ENCODE data around the gene CEP128.
A peak's percentile ranks its signal among the peaks of the same experiment; 100 is the strongest.

The CEP128 gene

DNA sequence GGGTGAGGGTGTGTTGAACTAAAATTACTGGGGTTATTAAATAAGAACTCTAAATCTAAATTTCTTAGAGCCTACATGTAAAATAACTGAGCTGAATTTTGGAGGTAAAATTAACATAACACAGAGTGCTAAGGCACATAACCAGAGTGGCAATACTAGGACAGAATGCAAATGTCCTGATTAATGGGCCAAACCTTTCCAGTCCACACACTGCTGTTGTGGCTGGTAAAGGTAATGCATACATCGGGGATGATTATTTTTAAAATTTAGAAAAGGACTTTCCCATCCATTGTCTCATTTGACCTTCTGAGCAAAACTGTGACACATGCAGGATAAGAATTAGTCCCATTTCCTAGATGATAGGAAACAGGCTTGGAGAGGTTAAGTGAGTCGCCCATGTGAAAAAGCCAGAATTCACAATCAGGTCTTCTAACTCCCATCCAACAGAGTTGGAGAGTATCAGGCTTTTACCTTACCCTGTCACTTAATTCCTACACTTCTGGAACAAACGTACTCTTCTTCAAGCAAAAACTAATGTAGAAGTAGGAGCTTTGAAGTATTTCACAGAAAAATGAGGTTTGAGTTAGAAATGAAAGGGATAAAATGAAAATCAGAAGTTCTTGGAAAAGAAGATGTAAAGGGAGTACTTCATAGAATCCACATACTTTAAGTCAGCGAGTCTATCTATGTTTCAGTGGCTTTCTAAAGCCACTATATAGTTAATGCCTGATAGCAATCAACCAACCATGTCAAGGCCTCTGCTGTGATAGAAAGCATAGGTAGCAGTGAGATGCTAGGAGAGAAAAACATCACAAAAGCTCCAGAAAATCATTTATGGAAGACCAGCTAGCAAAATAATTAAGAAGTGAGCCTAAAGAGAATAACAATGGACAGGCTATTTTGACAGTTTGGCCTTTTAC is 395.3 kb downstream of the CEP128 start:
- no peak for DNase-seq (ENCODE audit: low read depth)

DNA sequence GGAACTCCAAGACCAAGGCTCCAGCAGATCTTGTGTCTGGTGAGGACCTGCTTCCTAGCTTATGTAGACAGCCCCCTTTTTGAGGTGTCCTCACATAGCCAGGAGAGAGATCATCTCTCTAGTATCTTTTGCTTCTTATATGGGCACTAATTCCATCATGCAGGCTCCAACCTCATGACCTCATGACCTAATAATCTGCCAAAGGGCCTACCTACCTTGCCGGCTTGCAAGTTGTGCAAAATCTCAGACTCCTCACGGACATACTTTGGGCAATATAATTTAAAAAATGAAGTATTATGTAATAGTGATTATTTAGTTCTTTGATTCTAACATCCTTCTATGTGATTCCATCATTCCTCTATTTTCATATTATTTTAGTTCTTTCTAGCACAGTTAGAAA is 397.2 kb downstream of the CEP128 start:
- no peak for DNase-seq (ENCODE audit: low read depth)

DNA sequence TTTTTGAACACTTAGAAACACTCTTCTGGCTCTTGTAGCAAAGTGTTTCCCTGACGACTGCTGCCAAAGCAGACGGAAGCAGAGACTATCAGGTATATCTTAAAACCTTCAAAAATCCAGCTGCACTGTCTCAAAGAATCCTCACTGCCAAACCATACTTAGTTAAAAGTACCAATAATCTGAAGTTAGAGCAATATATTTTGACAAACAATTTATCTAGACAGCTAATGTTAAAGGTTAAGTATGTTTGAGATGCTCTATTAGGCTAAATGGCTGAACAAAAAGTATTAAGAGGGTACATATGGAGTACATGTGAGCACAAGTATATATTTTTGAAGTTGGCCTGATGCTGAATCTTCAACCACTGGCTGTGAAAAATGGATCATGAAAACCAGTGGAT is 398.3 kb downstream of the CEP128 start:
- DNase-seq (ENCODE audit: low read depth) = no peak

DNA sequence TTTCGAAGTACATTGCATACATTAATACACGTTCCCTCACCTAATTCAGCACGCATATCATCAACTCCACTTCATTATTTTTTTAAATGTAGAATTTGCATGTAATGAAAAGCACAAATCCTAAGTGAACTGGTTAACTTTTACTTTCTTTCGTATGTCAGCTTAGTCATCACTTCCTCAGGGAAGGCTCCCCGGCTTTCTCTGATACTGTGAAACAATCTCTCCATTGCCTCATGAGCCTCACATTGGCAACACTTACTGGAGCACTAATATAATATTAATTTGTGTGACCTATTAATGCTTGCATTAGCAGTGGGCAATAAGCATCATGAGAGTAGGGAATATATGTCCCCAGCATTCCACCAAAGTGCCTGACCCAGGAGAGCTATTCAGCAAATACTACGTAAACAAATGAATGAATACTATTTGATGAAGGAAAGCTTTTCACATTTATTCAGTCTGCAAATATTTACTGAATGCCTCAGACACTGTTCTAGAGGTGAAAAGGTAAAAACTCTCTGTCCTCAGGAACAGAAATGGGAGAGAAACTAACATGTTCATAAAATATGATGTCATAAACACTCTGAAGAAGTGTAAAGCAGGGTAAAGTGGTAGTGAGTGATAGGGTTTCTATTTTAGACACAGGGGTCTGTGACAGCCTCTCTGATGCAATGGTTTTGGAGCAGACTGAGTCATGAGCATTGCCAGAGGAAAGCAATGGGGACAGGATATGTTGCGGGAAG is 402.7 kb downstream of the CEP128 start:
- DNase-seq (ENCODE audit: low read depth) = no peak

DNA sequence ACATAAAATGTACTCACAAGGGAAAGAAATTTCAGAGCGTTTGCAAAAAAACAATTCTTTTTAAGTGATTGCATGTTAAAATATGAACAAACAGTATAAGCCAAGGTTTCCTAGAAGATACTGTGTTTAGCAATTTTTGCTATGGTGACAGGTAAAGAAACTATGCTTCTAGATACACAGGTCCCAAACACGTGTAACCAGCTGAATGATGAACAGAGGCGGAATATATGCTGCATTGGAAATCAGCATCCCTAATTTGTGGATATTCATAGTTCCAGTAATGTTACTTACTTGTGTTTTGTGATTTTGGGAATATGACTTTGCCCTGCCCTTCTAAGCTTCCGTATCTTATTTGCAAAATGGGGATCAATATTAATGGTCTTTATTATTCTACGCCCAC is 403.9 kb downstream of the CEP128 start:
- no peak for DNase-seq (ENCODE audit: low read depth)

DNA sequence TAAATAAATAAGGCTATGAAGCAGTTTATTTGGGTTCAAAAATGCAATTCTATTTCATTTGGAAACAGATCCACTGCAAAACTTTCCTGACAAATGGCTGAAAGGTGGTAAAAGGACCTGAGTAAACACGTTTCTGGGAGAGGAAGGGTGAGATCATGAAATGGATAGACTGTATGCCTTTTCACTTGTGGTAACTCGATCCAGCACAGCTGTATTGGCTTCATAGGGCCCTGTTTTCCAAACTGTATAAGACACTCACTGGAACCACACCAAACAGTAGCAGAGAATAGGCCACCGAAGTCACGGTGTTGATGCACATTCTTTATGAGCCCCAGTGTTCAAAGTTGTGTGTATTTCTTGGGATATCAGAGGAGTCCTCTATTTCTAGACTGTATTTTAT is 405.1 kb downstream of the CEP128 start:
- DNase-seq (ENCODE audit: low read depth) = no peak

DNA sequence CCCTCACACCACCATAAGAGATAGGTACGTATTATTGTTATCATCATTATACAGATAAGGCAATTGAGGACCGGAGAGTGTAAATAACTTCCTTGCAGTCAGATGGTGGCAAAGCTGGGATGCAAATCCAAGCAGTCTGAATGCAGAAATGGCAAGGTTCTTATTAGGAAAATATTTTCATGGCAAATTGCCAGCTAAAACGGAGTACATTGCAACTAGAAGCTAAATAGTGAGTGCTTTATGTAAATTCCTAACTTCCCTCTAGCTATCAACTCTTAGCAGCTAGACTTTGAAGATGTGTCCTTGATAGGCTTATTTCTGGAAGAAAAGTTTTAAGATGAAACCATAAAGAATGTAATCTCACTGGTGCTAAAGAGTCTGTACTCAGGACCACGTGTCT is 406.4 kb downstream of the CEP128 start:
- DNase-seq (ENCODE audit: low read depth) = no peak

DNA sequence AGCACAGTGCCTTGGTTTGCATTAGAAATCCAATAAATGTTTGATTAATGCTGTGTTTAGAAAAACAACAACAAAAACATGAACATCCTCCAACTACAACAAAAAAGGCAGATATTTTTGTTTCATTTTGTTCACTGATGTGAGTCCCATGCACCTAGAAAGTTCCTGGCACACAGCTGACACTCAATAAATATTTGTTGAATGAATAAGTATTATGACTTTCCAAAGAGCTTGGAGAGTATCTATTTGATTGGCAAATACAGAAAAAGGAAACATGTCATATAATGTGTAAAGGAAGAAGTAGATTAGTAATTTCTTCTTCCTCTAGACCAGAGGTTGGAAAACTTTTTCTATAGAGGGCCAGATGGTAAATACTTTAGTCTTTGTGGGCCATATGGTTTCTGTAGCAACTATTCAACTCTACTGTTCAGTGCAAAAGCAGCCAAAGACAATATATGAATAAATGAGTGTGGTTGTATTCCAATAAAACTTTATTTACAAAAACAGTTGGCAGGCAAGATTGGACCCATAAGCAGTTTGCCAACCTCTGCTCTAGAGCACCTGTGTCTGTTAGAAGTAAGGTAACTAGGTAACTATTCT is 417.9 kb downstream of the CEP128 start:
- peak; percentile 10 for DNase-seq (ENCODE audit: low read depth)

DNA sequence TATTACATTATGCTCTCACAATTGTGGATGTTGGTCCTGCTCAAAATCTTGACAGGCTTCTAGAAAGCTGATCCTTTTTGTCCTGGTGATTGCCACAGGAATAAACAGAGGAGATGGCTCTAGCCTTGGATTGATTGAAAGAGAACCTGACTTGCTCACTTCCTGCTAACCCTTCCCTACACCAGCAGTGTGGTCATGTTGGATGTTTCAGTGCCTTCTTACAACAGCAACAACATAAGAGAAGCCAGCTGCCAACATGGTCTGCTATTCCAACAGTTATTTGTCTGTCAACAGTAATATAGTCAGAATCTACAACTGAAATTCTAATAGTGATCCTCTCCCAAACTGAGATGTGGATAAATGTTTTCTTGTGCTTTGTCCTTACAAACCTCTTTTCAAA is 418.6 kb downstream of the CEP128 start:
- DNase-seq (ENCODE audit: low read depth) = no peak

DNA sequence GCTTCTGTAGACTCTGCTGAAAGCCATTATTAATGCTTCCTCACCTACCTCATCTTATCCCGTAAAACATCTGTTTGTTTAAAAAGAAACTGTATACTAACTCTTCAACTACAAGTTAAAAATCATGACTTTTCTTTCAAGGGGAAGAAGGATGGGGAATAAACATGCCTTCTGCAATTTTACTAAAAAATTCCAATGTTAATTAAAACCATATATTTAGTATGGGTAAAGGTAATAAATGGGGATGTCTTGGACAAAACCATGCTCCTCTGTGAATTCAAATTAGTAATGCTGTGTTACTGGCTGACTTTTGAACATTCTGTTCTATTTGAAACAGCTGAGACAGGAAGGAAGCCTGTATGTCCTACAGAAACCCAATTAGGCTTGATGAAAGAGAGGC is 419.1 kb downstream of the CEP128 start:
- no peak for DNase-seq (ENCODE audit: low read depth)

DNA sequence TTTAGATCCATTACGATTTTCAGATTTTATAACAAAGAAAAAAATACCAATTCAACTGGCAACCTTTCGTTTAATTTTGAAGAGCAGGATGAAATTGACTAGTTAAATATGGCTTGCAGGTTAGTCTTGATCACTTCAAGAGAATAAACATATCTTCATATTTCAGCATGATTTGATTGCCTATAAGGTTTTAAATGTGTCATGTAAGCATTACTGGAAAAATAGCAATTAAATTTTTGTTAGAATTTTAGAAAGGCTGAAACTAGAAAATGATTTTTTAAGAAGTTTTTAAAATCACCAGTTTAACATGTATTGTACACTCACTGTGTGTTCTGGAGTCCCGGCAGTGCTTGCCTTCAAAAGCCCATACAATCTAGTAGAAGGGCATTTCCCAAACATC is 420.1 kb downstream of the CEP128 start:
- no peak for DNase-seq (ENCODE audit: low read depth)

DNA sequence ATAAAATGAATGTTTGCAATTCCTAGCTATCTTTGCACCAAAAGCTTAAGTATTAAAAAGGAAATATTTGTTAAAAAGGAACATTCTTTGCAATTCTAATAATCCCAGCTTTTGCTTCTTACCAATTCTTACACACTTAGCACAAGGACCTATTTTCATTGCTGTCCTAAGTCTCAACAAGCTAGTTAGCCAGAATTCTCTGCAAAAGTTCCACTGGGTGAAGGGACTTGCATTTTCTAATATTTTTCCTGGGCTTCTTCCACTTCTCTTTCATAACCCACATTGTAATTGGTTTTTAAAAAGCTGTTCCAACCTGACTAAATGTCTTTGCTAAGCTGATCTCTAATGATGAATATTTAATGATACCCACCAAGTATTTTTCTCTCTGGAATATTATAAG is 422.5 kb downstream of the CEP128 start:
- no peak for DNase-seq (ENCODE audit: low read depth)

DNA sequence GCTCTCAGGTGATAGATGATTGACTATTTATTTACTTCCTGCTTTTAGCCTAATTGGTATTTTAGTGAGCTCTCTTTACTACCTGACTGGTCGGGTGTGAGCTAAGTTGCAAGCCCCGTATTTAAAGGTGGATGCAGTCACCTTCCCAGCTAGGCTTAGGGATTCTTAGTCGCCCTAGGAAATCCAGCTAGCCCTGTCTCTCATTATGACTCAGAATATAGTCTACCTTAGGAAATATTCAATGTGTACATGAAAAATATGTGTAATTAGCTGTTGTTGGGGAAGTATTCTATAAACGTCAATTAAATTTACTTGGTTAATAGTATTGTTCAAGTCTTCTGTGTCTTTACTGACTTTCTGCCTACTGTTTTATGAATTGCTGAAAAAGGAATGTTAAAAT is 423.4 kb downstream of the CEP128 start:
- DNase-seq (ENCODE audit: low read depth) = no peak

DNA sequence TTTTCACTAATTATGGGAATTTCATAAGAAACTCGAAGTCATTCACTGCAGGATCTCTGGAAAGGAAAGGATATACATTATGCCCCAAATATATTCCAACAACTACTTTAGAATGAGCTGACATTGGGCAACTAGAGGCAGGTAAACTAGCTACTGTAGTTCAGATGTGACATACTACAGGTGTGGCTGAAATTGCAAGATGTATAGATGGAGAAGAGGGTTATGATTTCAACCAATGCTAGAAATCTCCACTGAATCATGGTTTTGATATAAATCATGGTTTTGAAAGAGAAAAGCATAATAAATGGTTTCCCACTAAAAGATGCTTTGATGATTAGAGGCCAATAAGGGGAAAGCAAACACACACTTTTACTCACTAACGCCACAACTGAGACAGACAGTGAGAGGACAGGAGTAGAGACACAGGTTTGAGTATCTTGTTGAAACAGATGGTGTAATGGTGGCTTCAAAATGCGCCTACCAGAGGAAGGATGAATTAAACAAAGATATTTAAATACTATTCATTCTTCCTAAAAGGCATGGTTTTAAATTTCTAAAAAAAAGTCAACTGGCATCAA is 434.2 kb downstream of the CEP128 start:
- no peak for DNase-seq (ENCODE audit: low read depth)

DNA sequence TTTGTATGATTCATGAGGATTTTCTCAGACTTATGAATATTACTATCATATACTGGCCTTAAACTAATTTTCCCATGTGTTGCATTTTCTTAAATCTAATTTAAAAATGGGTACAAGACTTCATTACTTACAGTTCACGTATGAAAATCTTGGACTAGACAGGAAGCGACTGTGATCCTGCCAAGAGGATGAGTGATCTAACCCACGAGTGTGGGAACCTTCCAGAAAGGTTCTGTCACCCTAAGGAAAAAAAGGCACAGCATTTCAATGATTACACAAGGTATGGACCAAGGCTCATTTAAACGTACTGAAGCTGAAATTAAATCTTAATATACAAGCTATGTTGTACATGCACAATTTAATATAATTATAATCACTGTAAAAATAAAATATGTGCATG is 436.8 kb downstream of the CEP128 start:
- no peak for DNase-seq (ENCODE audit: low read depth)

DNA sequence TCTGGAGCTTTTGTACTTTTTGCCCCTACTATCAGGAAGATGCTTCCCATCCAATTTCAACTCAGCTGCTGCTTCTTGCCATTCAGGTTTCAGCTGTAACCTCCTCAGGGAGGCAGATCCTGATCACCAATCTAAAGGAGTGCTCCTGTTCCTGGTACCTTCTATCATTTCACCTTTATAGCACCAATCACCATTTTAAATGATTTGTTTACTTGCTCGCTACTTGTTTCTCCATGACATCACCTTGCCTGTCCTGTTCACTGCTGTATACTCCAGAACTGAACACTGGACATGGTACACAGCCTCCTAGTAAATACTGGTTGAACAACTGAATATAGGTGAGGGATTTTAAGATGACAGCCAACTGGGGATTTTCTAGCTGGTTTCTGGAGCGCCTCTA is 443.0 kb downstream of the CEP128 start:
- DNase-seq (ENCODE audit: low read depth) = no peak

DNA sequence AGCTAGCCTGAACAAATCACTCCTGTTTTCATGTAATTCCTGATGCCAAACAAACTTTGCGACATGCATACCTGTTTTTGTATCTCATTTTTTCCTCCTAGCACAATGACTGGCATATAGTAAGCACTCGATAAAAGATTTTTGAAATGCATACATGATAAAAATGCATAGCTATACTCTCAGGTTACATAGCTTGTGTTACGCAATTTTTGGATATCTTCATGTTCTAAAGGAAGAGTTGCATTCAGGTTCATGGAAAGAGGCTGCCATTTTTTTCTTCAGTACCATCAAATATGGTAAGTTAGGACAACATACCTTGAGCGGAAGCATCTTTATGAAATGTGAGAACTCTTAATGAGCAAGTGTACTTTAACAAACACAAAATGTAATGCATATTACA is 445.4 kb downstream of the CEP128 start:
- no peak for DNase-seq (ENCODE audit: low read depth)

DNA sequence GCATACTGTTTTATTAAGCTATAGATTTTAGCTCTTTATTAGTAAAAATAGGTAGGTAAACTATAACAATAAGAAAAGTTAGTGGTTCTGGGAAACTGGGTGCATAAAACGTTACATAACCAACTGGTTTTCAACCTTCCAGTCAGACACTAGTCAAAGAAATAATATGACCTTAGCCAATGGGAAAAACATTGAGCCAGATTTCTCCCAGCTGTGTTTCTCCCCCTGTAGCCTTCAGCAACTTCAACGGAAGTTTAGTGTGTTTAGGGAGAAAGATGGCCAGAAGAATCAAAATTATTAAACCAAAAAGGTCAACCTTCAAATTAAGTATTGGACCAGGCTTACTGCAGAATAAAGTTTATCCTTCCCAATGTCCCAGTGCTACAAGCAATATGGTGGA is 446.8 kb downstream of the CEP128 start:
- DNase-seq (ENCODE audit: low read depth) = no peak

DNA sequence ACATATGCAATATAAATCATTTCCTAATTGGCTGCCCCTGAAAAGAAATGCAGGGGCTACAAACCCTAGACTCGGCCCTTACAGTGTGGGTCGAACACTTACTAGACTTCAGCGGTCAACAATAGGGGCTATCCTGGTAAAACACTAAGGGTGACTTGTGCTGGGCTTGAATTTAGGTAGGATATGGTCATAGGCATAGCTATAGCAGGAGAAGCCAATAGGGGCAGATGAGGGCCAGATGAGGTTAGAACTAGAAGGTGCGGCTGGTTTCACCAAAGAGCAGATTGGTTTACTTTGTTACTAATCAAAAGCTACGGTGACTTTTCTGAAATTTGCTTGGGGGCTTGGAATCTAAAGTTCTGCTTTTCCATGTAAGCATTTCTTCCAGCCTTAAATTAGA is 447.9 kb downstream of the CEP128 start:
- DNase-seq (ENCODE audit: low read depth) = no peak

DNA sequence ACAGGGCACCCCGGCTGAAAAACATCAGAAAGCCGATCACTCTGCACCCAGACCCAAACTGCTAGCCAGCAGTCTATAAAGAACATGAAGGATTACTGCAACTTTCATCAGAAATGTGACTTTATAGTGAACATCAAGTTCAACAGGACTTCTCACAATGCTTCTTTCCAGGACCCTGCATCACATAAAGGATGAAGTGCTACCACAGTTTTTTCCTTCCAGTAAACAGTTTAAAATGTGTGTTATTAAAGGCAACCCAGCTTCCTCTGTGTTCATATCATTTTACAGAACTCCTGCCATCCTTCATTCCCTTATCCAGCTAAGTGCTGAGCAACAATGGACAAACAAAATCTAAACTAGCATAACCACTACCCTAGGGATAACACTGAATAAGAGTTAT is 449.9 kb downstream of the CEP128 start:
- DNase-seq (ENCODE audit: low read depth) = no peak

DNA sequence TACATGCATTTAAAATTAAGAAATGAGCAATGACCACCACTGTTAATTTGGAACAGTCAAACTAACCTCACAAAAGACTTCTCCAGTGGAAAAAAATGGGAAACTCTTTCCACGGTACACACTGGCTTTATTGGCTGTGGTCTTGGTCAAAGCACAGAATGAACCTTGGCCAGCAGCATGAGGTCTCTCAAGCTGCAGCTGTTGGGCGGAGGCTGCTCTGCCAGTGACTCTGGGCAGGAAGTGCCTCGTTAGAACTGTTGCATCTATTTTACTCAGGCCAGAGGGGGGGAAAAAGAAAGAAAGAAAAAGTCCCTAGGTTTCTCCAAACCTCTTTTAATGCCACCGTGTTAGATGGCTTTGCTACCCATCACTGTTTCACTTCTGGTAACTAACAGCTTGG is 450.4 kb downstream of the CEP128 start:
- peak; percentile 38 for DNase-seq (ENCODE audit: low read depth)

DNA sequence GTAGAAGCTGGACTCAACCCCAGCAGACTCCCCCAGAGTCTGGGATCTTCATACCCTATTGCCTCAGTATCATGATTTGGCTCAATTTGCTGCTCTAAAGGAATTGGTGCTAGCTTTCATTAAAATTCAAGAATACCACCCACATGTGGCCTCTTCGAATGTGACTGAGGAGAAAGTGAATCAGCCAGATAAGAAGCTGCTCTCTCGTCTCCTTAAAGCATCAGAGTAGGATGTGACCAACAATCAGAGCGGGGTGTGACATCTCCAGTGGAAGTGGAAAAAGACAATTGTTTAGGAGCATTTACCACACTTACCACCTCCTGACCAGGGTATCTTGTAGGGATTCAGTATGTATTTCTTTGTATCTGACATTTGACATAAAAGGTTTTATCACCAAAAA is 452.0 kb downstream of the CEP128 start:
- DNase-seq (ENCODE audit: low read depth) = no peak

DNA sequence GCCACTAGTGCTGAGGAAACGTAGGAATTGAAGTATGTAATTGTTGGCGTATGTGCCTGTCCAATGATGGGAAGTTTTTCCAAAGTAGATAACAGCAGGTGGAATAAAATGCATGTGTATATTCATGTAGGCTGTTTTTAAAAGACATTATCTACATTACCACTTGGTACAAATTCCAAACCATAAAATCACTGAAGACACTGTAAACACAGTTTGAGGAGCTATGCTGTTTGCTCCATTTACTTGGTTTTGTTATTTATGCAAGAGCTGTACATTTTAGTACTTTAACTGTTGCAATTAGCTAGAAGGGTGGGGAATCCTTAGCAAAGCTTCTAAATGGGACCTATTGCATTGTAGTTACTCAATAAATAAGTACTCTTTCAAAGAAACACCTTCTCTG is 455.8 kb downstream of the CEP128 start:
- DNase-seq (ENCODE audit: low read depth) = no peak

Measured in GM04504 (cell line).